HG03457 (cell line): ENCODE results near the gene CUL5.
"Not testable (repeated sequence)": the region's sequence is repeated elsewhere in the genome, so short reads cannot be mapped to it uniquely, and the experiment has no call there.

Experiments
- ATAC-seq: cut with Tn5 transposase; IDR thresholded peaks from one replicate; pipeline ENCODE4 v1.9.1; 2021; ENCODE audit warnings: moderate number of reproducible peaks; ENCODE audit not compliant: unreplicated experiment

Gene CUL5

GRCh38 chr11:108111126-108111525, 102.4 kb downstream of the CUL5 start:
- no peak for ATAC-seq

- ATAC-seq = no peak
Measured at GRCh38 chr11:108112057-108112456, 103.4 kb downstream of the CUL5 start.

- ATAC-seq = no peak
Measured at GRCh38 chr11:108115500-108116140, 106.9 kb downstream of the CUL5 start.

DNA sequence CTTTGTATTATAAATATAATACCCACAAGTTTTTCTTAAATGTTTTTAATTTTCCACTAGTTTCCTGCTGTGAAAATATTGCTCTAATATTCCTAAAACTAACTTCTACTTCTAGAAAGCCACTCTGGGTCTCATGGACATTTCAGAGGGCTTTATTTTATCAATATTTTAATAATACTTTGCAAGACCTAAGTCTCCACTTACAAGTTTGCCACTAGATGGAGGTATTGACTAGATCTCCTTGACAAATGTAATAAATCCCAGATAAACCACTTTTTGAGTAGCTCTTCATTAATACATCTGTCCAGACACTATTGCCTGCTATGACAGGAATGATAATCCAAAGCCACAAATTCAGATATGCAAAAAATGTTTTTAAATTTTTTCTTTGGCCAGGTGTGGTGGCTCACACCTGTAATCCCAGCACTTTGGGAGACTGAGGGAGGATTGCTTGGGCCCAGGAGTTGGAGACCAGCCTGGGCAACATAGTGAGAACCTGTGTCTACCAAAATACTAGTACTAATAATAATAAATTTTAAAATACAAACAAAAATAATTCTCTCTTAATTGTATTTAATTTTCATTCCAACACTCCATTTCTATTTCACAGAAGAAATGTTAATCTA, 109.2 kb downstream of the CUL5 start:
- no peak for ATAC-seq

- ATAC-seq = not testable (repeated sequence)
Measured at GRCh38 chr11:108120936-108121273, 112.2 kb downstream of the CUL5 start.

GRCh38 chr11:108121274-108122155, 112.8 kb downstream of the CUL5 start, which contains the start of gene ACAT1:
ACAT1 (plus strand) TSS chr11:108121567; CDS start chr11:108121607, 40 bp downstream.
- peak; percentile 97 for ATAC-seq

- ATAC-seq = no peak
Measured at GRCh38 chr11:108122166-108122628, 113.5 kb downstream of the CUL5 start.

- ATAC-seq = no peak
Measured at GRCh38 chr11:108125096-108125495, 116.4 kb downstream of the CUL5 start.

DNA sequence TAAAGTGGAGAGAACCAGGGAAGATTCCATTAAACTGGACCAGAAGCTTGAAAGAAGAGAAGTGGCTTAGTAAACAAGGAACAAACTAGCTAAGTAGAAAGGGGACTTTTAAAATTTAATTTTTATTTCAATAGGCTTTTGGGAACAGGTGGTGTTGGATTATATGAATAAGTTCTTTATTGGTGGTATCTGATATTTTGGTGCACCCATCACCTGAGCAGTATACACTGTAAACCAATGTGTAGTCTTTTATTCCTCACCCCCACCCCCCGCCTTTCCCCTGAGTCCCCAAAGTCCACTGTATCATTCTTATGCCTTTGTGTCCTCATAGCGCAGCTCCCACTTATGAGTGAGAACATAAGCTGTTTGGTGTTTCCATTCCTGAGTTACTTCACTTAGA, 120.1 kb downstream of the CUL5 start:
- no peak for ATAC-seq

GRCh38 chr11:108131993-108132392, 123.3 kb downstream of the CUL5 start:
- ATAC-seq = no peak

DNA sequence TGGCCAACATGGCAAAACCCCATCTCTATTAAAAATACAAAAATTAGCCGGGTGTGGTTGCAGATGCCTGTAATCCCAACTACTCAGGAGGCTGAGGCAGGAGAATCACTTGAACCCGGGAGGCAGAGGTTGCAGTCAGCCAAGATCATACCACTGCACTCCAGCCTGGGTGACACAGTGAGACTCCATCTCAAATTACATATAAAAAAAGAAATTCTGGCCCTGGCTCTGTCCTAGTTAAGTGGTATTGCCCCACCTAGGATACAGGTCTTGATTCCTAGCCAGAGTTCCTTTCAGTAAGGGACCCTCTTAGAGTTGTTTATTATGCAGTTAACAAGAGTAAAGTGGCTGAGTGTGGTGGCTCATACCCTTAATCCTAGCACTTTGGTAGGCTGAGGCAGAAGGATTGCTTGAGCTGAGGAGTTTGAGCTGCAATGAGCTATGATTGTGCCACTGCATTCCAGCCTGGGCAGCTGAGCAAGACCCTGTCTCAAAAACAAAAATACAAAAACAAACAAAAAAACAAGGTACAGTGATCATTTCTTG, 124.4 kb downstream of the CUL5 start:
- not testable (repeated sequence) for ATAC-seq

- ATAC-seq = peak; percentile 46
Measured at GRCh38 chr11:108135845-108136544, 127.3 kb downstream of the CUL5 start.

DNA sequence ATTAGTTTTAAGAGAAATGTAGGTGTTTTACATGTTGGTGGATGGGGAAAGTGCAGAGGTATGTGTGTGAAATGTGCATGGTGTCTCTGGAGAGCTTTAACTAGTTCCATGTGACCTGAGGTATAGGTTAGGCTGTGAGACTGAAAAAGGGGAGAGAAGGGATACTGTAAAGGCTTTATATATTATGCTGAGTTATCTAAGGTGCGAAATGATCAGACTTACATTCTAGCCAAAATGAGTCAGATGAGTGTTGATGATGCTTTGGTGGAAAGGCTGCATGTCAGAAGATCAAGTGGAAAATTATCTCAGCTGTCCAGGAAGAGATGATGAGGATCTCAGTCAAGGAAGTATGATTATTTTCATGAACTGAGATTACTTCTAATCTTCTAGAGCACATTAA, 128.5 kb downstream of the CUL5 start:
- no peak for ATAC-seq

DNA sequence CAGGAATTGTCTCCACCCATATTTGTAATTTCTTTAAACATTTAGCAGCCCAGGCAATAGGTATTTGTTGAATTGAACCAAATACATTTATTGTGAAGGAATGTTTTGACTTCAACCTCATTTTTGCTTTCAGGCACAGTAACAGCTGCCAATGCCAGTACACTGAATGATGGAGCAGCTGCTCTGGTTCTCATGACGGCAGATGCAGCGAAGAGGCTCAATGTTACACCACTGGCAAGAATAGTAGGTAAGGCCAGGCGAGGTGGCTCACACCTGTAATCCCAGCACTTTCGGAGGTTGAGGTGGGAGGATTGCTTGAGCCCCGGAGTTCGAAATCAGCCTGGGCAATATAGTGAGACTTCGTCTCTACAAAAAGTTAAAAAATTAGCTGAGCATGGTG, 133.6 kb downstream of the CUL5 start:
- ATAC-seq = no peak

DNA sequence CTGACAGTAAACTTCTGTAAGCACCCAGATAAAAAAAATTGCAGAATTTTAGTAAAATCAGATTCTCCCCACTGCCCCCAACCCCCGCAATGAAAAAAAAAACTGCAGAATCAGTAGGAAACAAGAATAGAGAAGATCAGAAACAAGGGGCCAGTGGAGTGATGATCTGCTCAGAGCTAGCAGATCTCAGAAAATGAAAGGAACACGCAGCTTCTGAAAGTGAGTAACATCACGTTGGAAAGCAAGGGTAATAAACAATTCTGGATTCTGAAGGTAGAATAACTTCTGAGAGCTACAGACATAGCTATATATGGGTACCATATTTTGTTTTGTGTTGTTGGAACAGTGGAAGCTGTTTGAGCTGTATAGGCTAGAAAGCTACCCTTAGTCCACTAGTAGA, 135.9 kb downstream of the CUL5 start:
- ATAC-seq = no peak

GRCh38 chr11:108147150-108147549, 138.5 kb downstream of the CUL5 start:
- no peak for ATAC-seq

DNA sequence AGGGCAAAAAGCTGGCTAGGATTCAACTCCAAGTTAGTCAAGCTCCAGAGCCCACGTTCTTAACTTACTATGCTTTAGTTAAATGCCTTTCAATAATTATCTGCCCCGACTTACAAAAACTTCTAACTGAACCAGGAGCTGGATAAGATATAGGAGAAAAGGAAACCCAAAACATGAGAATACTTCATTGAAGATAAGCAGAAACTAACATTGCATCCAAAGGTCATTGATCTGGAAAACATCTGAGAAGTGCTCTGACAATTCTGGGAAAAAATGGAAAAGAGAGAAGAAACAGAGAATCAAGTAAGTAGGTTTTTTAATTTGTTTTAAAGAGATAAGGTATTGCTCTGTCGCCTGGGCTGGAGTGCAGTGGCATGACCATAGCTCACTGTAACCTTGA, 139.9 kb downstream of the CUL5 start:
- no peak for ATAC-seq

DNA sequence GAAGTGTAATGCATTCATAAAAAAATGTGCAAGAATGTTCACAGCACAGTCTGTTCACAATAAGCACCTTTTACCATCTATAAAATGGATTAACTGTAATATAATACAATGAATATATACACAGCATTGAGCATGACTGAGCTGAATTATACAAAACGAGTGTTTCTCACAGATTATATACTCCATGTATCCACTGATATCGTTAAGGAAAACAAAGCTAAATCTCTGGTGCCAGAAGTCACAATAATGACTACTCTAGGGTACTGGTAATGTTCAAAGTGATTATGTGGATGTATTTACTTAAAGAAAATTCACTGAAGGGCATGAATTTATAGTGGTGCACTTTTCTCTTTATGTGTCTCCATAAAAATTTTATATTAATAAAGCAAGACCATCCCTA, 145.9 kb downstream of the CUL5 start:
- ATAC-seq = no peak
